GM20431 (cell line): ENCODE measurements around the gene TARS1.

Source experiments
- in situ Hi-C: fragments of 300-500 bp; cut with MseI, MboI; formaldehyde crosslinking; loops from one replicate; pipeline ENCODE4 v1.15.0; 2020; ENCODE audit warnings: low sequenced_read_pairs; ENCODE audit not compliant: unreplicated experiment

TARS1 gene

GRCh38 chr5:33435893-33436490 is 4.8 kb upstream of the TARS1 start:
- in situ Hi-C loops = loop anchor here (25.0 kb wide), 1 partner anchor 501 kb away; the partner anchor contains the start of gene RXFP3

GRCh38 chr5:33438996-33439395 is 1.8 kb upstream of the TARS1 start:
- in situ Hi-C loops = loop anchor here (25.0 kb wide), 1 partner anchor 498 kb away; the partner anchor contains the start of gene RXFP3

DNA sequence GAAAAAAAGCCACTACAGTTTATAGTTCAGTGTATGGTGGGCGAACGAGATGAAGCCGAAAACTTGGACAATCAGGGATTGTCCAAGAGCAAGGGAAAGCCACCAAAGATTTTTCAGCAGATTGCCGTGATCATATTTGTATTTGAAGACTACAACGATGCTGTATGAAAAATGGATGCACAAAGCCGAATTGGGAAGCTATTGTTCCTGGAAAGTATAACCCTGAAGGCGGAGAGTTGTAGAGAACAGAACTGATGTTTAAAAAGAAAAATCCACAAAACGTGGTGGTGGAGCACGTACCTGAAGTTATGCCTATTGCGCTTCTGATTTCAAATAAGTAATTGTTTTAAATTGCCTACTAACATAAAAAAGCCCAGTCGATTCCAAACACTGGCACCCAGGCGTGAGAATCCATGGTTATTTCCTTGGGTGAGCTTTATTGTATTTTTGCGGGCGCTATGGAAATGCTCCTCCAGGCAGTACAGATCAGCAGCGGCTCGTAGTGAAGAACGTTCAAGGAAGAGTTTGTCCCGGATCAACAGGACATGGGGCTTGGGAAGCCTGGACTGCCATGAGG is 772 bp upstream of the TARS1 start:
- in situ Hi-C loops = loop anchor here (25.0 kb wide), 1 partner anchor 497 kb away; the partner anchor contains the start of gene RXFP3

DNA sequence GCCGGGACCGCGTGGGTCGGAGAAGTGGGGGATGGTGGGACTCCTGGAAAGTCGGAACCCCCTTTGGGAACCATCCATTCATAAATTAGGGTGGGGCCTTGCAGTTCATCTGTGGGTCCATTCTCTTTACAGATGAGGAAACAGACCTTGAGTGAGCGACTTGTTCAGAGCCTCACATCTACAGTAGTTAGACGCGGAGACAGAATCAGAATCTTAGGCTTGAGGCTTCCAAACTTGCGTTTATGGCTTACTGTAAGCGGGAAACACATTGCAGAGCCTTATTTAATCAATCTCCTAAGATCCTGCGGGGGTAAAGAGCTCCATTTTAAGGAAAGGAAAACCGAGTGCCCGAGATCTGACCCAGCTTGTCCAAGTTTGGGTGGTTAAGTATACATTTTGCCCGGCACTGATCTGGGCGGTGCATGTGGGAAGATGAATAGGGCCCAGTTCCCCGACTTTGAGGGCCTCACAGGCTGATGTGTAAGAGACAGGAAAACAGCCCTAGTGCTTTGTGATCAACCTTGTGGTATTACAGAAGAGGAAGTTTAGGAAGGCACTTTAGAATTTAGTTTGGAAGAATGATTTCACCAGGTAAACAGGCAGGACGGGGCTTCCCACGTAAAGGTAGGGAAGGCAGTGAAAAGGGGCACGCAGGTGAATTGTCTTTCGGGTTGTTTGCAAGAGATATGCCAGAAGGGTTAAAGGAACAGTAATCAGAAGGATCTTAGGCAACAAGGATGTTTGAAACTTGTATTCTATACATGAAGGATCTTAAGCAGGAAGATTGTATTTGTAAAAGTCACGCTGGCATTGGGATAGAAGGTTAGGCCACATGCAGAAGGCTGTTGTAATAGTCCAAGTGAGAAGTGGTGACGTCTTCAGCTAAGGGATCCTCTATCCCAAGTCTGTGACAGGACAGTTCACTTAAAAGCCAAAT is 744 bp downstream of the TARS1 start:
- in situ Hi-C loops = loop anchor here (25.0 kb wide), 1 partner anchor 496 kb away; the partner anchor contains the start of gene RXFP3

DNA sequence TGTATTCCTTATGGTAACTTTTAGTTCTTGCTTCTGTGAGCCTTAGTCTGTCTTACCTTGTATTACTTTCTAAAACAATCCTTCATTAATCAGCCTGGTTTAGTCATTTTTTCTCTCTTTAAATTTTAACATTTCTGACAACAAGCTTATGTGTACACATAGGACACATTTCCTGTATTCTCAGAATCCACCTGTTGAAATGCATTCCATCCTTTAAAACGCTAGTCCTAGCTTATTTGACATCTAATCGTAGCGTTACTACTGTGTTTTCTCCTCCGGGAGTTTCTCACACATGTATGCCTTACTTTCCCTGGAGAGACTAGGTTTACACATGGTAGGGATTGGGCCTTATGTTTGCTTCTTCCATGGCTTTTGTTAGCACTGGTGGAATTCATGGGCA is 3.8 kb downstream of the TARS1 start:
- in situ Hi-C loops = loop anchor here (25.0 kb wide), 1 partner anchor 493 kb away; the partner anchor contains the start of gene RXFP3

DNA sequence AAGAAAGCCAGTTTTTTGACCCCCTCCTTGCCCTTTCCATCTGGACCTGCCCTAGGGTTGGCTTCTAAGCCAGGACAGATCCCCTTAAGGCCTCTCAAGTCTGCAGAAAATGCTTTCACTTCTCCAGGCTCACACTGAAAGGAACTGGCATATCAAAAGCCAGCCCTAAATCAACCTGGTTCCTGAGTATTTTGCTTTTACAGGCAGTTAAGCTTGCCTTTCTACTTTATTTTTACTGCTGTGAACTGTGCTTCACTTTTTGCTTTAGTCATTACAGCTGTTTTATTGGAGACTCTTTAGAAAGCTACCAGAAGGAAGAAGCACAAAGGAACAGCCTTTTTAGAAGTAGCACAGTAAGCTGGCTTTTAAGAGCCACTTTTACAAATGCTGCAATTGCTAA is 5.0 kb downstream of the TARS1 start:
- in situ Hi-C loops = loop anchor here (25.0 kb wide), 1 partner anchor 492 kb away; the partner anchor contains the start of gene RXFP3

- in situ Hi-C loops = loop anchor here (25.0 kb wide), 1 partner anchor 489 kb away; the partner anchor contains the start of gene RXFP3
Measured at GRCh38 chr5:33448118-33448517, 7.4 kb downstream of the TARS1 start.

DNA sequence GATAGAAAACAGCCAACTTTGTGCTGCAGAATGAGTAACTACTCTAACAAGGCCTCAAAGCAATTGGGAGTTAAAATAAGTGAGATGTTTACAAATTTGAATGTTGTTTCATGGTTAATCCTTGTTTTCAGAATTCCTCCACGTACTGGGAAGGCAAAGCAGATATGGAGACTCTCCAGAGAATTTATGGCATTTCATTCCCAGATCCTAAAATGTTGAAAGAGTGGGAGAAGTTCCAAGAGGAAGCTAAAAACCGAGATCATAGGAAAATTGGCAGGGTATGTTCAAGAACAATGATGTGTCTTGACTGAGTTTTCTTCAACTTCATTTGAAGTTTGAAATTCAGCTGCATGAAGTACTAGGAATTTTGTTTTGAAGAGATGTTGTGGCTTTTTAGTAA is 16.4 kb downstream of the TARS1 start:
- in situ Hi-C loops = no loop called here

GRCh38 chr5:33457817-33458216 is 17.1 kb downstream of the TARS1 start:
- in situ Hi-C loops = no loop called here

GRCh38 chr5:33460210-33460609 is 19.4 kb downstream of the TARS1 start:
- in situ Hi-C loops = no loop called here

DNA sequence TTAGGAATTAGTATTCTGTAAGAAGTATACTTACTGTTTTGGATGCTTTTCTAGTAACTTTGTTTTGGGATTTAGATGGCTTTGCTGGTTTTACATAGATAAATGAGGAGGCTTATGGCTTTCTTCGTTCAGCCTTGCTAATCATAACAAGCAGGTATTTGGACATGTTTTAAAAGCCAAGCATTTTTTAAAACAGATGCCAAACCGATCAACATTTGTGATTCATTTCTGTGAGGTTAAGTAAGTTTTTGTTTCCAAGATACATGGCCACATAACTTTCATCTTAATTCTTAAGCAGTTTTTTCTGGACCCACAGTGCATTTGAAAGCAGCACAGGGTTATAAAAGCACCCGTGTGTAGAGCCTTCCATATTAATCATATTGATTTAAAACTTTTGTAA is 21.7 kb downstream of the TARS1 start:
- in situ Hi-C loops = no loop called here

GRCh38 chr5:33465120-33465519 is 24.4 kb downstream of the TARS1 start:
- in situ Hi-C loops = no loop called here

DNA sequence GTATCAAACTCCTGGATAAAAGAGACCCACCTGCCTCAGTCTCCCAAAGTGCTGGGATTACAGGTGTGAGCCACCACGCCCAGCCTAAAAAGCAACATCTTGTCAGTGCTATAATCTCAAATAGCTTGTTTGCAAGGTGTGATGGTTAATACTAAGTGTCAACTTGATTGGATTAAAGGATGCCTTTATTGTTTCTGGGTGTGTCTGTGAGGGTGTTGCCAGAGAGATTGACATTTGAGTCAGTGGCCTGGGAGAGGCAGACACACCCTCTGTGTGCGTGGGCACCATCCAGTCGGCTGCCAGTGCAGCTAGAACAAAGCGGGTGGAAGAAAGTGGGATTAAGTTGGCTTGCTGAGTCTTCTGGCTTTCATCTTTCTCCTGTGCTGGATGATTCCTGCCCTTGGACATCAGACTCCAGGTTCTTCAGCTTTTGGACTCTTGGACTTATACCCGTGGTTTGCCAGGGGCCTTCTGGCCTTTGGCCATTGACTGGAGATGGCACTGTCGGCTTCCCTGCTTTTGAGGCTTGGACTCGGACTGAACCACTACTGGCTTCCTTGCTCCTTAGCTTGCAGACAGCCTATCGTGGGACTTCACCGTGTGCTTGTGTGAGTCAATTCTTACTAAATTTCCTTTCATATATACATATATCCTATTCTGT is 28.1 kb downstream of the TARS1 start:
- in situ Hi-C loops = no loop called here

DNA sequence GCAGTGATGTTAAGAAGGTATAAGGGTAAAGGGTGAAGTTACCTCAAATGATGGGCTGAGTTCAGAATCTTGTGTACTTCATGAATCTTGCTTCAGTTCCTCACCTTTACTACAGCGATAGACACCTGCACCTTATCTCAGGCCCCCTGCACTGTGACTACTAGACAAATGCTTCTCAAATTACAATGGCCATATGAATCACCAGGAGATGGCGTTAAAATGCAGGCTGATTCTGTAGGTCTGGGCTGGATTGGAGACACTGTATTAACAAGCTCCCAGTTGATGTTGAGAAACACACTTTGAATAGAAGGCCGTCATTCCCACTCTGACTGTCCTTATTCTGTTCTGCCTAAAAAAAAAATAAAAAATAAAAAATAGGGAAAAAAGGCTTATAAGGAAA is 29.8 kb downstream of the TARS1 start:
- in situ Hi-C loops = no loop called here

DNA sequence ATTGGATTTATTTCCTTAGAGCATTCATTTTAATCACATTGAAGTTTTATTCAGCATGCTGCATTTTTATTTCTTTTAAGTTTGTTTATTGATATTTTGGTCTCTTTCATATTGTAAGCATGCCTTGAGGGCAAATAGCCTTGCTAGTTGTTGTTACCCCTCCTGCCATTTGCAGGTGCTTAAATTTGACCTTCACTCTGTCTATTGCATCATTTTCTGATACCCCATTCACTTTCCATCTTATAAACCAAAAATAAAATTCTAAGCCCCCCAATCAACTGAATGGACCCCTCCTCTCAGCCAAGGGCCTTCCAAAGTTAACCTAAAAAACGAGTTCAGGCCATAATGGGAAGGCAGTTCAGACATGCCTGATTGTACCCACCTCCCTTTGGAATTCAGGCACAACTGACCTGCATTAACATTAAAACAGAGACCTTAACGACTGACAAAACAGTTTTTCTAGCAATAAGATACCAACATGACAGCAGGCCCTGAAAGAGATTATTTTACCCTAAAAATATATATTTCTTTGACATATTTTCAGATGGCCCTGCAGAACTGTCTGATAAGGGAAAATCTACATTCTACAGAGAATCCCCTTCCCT is 32.1 kb downstream of the TARS1 start:
- in situ Hi-C loops = no loop called here

- in situ Hi-C loops = no loop called here
Measured at GRCh38 chr5:33474004-33474403, 33.2 kb downstream of the TARS1 start.

DNA sequence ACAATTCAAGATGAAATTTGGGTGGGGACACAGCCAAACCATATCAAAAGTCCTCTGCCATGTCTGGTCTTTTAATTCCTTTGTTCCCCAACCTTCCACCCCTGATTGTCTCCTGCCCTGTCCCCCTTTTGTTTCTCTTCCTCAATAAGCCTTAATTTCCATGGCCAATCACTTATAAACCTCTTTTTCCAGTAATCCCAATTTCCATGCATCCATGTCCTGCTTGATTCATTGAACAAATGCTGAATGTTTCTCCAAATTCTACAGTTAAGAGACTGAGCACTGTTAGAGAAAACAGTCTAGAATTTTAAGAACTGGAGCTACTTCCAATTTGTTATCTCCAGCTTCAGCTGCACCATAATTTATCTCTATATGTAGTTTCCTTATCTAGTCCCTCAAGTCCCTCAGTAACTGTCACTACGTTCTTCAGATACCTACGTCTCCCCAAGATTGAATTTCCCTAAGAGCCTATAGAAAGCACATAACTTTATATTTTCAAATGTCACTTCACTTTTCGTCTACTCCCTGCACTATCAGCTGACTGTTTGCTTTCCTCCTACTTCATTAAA is 34.2 kb downstream of the TARS1 start:
- in situ Hi-C loops = no loop called here

GRCh38 chr5:33475706-33476105 is 34.9 kb downstream of the TARS1 start:
- in situ Hi-C loops = no loop called here

- in situ Hi-C loops = no loop called here
Measured at GRCh38 chr5:33476992-33477391, 36.2 kb downstream of the TARS1 start.
